ENCODE measurements around the gene KLHL29. TPM values are rescaled to one million over a fixed set of nuclear protein-coding genes. Genes with fewer than 3 reads are reported as not detected.

The KLHL29 gene
- total and polyA plus RNA-seq, 10 of the 15 experiments (the other 5 are each of a cell fraction or from before 2014, with no cell fraction given), result 1.4 to 19.5 (median 6.1) TPM

DNA sequence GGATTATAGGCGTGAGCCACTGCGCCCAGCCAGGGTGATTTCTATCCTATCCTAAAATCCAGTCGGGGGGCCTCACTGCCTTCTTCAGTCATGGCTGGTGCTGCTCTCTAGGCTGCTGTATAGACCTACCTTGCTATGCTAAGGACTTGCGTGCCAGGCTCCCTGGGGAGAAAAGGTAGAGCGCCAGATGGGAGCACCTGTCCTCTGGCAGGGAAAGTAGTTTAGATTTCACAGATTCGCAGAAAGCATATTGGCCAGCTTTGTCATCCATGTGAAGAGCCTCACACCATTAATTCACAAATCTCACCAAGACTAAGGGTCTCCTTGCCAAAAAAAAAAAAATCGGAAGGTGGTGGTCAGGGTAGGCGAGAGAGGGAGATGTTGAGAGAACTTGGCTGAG, 324.3 kb downstream of the KLHL29 start (continued):
- TF ChIP-seq, protein P1, sequence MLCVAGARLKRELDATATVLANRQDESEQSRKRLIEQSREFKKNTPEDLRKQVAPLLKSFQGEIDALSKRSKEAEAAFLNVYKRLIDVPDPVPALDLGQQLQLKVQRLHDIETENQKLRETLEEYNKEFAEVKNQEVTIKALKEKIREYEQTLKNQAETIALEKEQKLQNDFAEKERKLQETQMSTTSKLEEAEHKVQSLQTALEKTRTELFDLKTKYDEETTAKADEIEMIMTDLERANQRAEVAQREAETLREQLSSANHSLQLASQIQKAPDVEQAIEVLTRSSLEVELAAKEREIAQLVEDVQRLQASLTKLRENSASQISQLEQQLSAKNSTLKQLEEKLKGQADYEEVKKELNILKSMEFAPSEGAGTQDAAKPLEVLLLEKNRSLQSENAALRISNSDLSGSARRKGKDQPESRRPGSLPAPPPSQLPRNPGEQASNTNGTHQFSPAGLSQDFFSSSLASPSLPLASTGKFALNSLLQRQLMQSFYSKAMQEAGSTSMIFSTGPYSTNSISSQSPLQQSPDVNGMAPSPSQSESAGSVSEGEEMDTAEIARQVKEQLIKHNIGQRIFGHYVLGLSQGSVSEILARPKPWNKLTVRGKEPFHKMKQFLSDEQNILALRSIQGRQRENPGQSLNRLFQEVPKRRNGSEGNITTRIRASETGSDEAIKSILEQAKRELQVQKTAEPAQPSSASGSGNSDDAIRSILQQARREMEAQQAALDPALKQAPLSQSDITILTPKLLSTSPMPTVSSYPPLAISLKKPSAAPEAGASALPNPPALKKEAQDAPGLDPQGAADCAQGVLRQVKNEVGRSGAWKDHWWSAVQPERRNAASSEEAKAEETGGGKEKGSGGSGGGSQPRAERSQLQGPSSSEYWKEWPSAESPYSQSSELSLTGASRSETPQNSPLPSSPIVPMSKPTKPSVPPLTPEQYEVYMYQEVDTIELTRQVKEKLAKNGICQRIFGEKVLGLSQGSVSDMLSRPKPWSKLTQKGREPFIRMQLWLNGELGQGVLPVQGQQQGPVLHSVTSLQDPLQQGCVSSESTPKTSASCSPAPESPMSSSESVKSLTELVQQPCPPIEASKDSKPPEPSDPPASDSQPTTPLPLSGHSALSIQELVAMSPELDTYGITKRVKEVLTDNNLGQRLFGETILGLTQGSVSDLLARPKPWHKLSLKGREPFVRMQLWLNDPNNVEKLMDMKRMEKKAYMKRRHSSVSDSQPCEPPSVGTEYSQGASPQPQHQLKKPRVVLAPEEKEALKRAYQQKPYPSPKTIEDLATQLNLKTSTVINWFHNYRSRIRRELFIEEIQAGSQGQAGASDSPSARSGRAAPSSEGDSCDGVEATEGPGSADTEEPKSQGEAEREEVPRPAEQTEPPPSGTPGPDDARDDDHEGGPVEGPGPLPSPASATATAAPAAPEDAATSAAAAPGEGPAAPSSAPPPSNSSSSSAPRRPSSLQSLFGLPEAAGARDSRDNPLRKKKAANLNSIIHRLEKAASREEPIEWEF (IDR thresholded peaks at IDR 0.05; ENCODE audit: insufficient replicate concordance, low read depth, low read length), result no peak
- TF ChIP-seq, protein P2, sequence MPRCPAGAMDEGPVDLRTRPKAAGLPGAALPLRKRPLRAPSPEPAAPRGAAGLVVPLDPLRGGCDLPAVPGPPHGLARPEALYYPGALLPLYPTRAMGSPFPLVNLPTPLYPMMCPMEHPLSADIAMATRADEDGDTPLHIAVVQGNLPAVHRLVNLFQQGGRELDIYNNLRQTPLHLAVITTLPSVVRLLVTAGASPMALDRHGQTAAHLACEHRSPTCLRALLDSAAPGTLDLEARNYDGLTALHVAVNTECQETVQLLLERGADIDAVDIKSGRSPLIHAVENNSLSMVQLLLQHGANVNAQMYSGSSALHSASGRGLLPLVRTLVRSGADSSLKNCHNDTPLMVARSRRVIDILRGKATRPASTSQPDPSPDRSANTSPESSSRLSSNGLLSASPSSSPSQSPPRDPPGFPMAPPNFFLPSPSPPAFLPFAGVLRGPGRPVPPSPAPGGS (IDR thresholded peaks at IDR 0.05; ENCODE audit: borderline replicate concordance, insufficient read depth, low read depth, low read length, poor library complexity, severe bottlenecking), result no peak
- no peak for TF ChIP-seq RBBP5 (conservative IDR thresholded peaks at IDR 0.05)

DNA sequence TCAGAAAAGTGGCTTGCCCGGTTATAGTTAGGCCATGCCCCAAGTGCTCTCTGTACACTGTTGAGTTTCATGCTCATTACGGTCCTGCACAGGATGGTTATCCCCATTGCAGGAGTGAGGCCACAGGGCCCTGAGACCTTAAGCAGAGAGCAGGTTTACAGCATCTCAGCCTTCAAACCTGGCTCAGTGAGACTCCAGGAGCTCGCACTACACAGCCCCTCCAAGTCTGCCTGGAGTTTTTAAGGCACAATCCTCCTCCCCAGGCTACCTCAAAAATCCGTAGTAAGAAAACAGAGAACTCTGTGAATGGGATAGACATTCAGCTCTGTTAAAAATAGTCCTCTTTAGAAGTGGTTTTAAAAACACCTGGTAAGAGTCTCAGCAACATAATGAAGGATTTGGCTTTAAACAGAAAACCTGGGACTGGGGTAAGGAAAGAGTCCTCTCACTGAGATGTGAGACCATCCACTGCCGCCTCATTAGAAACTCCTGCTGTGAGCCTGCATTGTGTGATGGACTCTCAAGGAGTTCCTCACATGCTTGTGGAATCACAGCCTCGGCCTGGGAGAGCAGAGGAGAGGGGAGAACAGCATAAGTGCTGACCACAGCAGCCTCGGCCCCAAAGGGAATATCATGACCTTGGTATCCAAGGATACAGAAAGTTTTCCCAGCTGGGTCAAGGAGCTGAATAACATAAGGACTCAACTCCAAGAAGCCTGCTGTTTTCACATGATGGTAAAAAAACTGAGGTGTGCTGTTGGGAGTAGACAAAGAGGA, 327.2 kb downstream of the KLHL29 start:
- H3K9ac ChIP-seq (ENCODE audit: control insufficient read depth, insufficient read depth, low read length), result no peak overlapping the region
- DNase-seq (ENCODE audit: low read depth, low spot score), result no peak
- H3K4me1 ChIP-seq (ENCODE audit: control insufficient read depth, insufficient read depth, low read length), result no peaks in the 10 kb centered on the region
- no peak overlapping the region for H3K4me3 ChIP-seq
- no peak overlapping the region for H3K27ac ChIP-seq (ENCODE audit: control insufficient read depth, insufficient read depth)
- ATAC-seq, result no peak
- WGBS (ENCODE audit: insufficient coverage, insufficient replicate concordance, low lambda C conversion rate, missing lambda C conversion rate), result 71% methylated on average over 7 of the region's 7 CpGs
- no peaks in the 10 kb centered on the region for H3K79me2 ChIP-seq (ENCODE audit: control insufficient read depth, insufficient read depth, low read length)
- H4K20me1 ChIP-seq (ENCODE audit: control insufficient read depth, insufficient read depth), result no peaks in the 10 kb centered on the region
- ChIA-PET SMC1A (ENCODE audit: uncharacterized antibody, unreplicated experiment) (no interaction called here), CTCF (no interaction called here), RAD21 (ENCODE audit: unreplicated experiment) (no interaction called here), POLR2A (no interaction called here)
- TF ChIP-seq BRCA1 (IDR thresholded peaks at IDR 0.05; ENCODE audit: low read depth, low read length) (no peak), NRF1 (conservative IDR thresholded peaks at IDR 0.05; ENCODE audit: low read depth, low read length) (no peak), ETV6 (conservative IDR thresholded peaks at IDR 0.05 in 1 of 2, IDR thresholded peaks at IDR 0.05 in 1 of 2; ENCODE audit: borderline replicate concordance in 1 of 2, low read depth in 1 of 2) (no peak), SMAD5 (IDR thresholded peaks at IDR 0.05; ENCODE audit: low read depth) (no peak), RELA (IDR thresholded peaks at IDR 0.05; ENCODE audit: borderline replicate concordance, partially characterized antibody) (no peak)
- BruUV-seq (replicated peaks), result no TSS peak
- intact Hi-C loops (cut with micrococcal nuclease; ENCODE audit: unreplicated experiment) (no loop called here), in situ Hi-C loops (cut with MboI) (no loop called here)
- peaks cover 0 to 4% of the 10 kb centered on the region in 2 experiments; a peak in 1 of 4 replicates for H3K36me3 ChIP-seq (ENCODE audit: control insufficient read depth in 2 of 2, insufficient read depth in 2 of 2, low read length in 1 of 2)
- H3K9me3 ChIP-seq (replicated peaks; ENCODE audit: control insufficient read depth, insufficient read depth, low read length), result no peaks in the 10 kb centered on the region
- H2AFZ ChIP-seq (ENCODE audit: control insufficient read depth, low read depth, low read length), result no peak overlapping the region
- no peaks in the 10 kb centered on the region for H3K27me3 ChIP-seq (replicated peaks in 1 of 2; ENCODE audit: control insufficient read depth in 2 of 2, insufficient read depth in 2 of 2, low read length in 1 of 2)
- no peak overlapping the region for H3K4me2 ChIP-seq (ENCODE audit: control insufficient read depth, insufficient read depth)
- FAIRE-seq, result no peak
